LNCaP clone FGC (cell line): ENCODE results near the gene CDC42BPA.
A peak's percentile ranks its signal among the peaks of the same experiment; 100 is the strongest.

ENCODE experiments used
- DNase-seq: peaks from one replicate; pipeline ENCODE4 v3.0.0-alpha.2; 2011; ENCODE audit warnings: low read depth
- H3K4me3 ChIP-seq: 2 replicates; pipeline ENCODE4 v1.5.1; 2011; ENCODE audit warnings: mild to moderate bottlenecking, low read depth, low read length, control low read depth
- CTCF ChIP-seq: IDR thresholded peaks from 2 replicates; pipeline ENCODE4 v1.5.1; 2012; ENCODE audit warnings: mild to moderate bottlenecking; ENCODE audit not compliant: control insufficient read depth, insufficient read depth; ENCODE audit errors: extremely low read depth

The CDC42BPA gene

GRCh38 chr1:227219715-227220292 is 98.5 kb downstream of the CDC42BPA start:
- no peak for DNase-seq
- 0 out of 2 replicates have a peak, but pooled peaks have one; percentile 22 for TF ChIP-seq CTCF
- no peak overlapping the region for H3K4me3 ChIP-seq

GRCh38 chr1:227218870-227219573 is 99.3 kb downstream of the CDC42BPA start:
- DNase-seq = no peak
- TF ChIP-seq CTCF = no peak
- no peak overlapping the region for H3K4me3 ChIP-seq

- TF ChIP-seq CTCF = no peak
- no peak overlapping the region for H3K4me3 ChIP-seq
- no peak for DNase-seq
Observed at GRCh38 chr1:227215863-227216510, 102.3 kb downstream of the CDC42BPA start.

- DNase-seq = no peak
- no peak overlapping the region for H3K4me3 ChIP-seq
- TF ChIP-seq CTCF = no peak
Observed at GRCh38 chr1:227214207-227214606, 104.1 kb downstream of the CDC42BPA start.

GRCh38 chr1:227213426-227213825 is 104.9 kb downstream of the CDC42BPA start:
- DNase-seq = peak; percentile 23
- no peak for TF ChIP-seq CTCF

GRCh38 chr1:227212164-227212563 is 106.1 kb downstream of the CDC42BPA start:
- no peak for TF ChIP-seq CTCF
- H3K4me3 ChIP-seq = no peak overlapping the region
- DNase-seq = no peak

More at GRCh38 chr1:227213426-227213825, 104.9 kb downstream of the CDC42BPA start:
- no peak overlapping the region for H3K4me3 ChIP-seq
